Transverse colon (tissue), 4 donors: ENCODE data around the gene MAFB.

Experiments used
- CTCF ChIP-seq, 5 experiments: fragments of 200-600 bp in 3 of 5; fragments of 450-650 bp in 2 of 5; sonication (generic) in 3 of 5; IDR thresholded peaks; 1 replicate in 2 of 5; 2 replicates in 3 of 5; pipeline ENCODE4 v1.5.1; 2016 to 2017; ENCODE audit warnings: antibody characterized with exemption in 5 of 5, inconsistent platforms in 3 of 5, mild to moderate bottlenecking in 2 of 5, moderate library complexity in 1 of 5
- EP300 ChIP-seq: sonication (generic); formaldehyde crosslinking; IDR thresholded peaks from one replicate; pipeline ENCODE4 v1.6.1; 2017; ENCODE audit warnings: antibody characterized with exemption, low read depth
- POLR2A ChIP-seq: fragments of 450-650 bp; IDR thresholded peaks from one replicate; pipeline ENCODE4 v1.6.1; 2016; ENCODE audit warnings: antibody characterized with exemption, mild to moderate bottlenecking, moderate library complexity
- POLR2AphosphoS5 ChIP-seq, 3 donors: sonication (generic); formaldehyde crosslinking; IDR thresholded peaks; one replicate each; pipeline ENCODE4 v1.6.1; 2016; ENCODE audit warnings: antibody characterized with exemption in 3 of 3

- TF ChIP-seq CTCF (IDR thresholded peaks at IDR 0.05) (no peak), POLR2A (no peak), POLR2AphosphoS5 (IDR thresholded peaks at IDR 0.05) (no peak), EP300 (no peak)
Measured at GRCh38 chr20:40705413-40705812, 16.4 kb upstream of the MAFB start.
